Activated effector memory CD4-positive, alpha-beta T cell treated with anti-CD3 and anti-CD28 coated beads, Interleukin-2, amount 50 U/mL, for 16 hours (primary cell): ENCODE measurements around the gene UBE2O.

Experiments
- DNase-seq: peaks from one replicate; pipeline ENCODE4 v3.0.0-alpha.2; 2020

The UBE2O gene

GRCh38 chr17:76452660-76453430 is at the start of gene UBE2O:
Gene UBE2O (minus strand): TSS chr17:76453152. CDS start chr17:76453141, 11 bp downstream.
- DNase-seq: peak; percentile 97

GRCh38 chr17:76501827-76502307 is 48.9 kb upstream of the UBE2O start:
- no peak for DNase-seq

DNA sequence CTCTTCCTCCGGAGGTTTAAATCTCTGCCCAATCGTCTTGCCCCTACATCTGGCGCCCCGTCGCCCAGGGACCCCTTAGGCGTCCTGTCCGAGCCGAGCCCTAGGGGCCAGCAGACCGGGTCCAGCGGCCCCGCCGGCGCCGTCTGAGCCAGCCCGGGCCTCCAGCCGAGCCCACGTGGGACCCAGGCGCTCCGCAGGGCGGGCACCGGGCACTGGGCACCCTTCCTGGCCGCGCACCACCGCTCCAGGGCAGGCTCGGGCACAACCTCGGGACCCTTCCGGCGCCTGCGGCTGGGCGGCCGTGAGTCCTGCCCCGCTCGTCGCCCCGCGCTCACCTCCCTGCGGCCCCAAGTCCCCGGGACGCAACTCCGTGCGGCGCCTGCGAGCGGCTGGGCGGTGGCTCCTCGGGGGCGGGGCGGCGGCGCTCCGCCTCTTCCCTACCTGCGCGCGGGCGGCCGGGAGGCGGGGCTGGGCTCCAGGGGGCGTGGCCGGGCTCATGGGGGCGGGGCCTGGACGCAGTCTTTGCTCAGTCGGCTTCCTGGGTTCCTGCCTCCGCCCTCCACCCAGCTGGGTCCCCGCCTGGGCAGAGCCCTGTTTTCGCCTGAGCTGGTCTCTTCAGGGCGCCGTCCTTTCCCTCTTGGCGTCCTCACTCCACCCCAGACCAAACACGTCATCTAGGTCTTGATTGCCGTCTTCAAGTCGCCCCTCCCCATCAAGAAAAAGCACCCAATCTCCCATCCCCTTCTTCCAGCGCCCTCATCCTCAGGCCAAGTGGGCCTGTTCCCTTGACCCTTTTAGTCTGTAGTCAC is 48.3 kb upstream of the UBE2O start, which contains the start of gene RHBDF2:
TSS of gene RHBDF2 (minus strand) at position 406 of the 809 bp plus-strand sequence. CDS start 19,899 bp downstream, outside the sequence.
- DNase-seq: peak; percentile 98

DNA sequence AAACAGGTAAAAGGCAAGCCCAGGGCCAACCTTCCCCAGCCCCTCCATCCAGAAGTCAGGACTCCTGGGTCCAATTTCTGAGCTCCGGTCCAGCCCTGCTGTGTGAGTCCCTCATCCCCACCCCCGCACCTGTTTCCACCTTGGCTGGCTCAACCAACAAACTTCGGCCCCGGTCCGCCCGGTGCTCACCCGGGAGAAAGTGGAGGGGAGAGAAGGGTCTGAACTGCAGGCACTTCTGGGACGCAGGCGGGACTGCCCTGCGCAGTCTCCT is 47.7 kb upstream of the UBE2O start:
- no peak for DNase-seq

GRCh38 chr17:76500074-76500746 is 47.3 kb upstream of the UBE2O start:
- DNase-seq: no peak

DNA sequence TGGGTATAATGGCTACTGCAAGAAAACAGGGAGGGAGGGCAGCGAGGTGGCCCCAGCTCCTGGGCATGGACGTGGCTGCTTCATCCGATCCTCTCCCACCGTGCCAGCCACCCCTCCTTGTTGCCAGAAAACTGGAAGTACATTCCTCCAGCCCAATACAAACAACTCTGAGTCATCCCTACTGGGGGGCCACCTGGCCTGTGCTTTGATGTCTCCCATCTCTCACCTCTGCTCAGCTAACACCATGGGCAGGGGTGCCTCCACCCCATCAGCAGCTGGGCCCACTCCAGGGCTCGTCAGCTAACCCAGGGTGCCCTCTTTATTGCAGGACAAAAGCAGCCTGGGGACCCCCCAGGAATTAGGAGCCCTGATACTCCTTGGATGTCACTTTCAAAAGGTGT is 46.3 kb upstream of the UBE2O start:
- DNase-seq: no peak

- no peak for DNase-seq
These were observed 45.9 kb upstream of the UBE2O start for GRCh38 chr17:76498876-76499251.

DNA sequence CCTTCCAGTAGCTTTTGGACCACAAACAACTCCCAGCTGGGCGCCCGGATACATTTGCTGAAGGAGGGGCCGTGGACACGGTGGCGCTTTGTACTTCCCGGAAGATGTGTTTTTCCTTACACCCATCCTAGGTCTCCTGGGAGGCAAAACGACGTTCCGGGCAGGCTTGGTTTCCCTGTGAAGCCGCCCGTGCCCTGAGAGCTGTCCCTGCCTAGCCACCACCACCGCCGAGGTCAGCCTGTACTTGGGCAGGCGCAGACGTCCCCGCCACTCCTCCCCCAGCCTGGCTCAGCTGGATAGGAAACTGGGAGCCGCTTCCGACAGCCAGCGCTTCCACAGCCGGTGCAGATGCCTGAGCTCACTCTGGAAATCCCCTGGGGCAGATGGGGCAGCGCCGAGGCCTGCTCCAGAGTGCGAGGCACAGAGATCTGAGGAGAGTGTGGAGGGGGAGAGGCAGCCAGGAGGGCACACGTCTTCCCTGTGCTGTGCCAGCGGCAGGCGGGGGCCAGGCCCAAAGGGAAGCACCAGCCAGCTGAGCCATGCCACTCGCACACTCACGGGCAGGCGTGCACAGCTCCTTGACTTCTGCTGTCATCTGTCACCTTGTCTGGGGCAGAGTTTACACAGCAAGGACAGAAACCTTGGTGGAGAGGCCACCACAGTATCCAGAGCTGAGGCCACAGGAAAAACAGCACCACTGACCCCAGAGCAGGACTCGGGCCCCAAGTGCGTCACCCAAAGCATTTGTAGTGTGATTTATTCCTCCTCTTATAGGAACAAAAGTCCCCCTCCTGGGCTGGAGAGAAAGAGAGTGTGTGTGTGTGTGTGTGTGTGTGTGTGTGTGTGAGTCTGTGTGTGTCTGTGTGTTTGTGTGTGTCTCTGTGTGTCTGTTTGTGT is 45.3 kb upstream of the UBE2O start:
- no peak for DNase-seq

DNA sequence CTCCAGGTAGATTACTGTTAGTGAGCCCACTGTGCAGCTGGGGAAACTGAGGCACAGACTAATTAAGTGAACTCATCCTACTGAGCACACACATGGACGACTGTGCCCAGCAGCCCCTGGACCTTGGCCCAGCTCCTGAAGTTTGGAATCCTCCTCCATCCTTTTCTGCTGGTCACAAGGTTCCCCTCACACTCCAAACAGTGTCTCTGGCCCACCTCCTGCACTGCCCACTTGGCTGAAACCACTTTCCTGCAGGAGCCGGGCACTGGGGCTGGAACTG is 44.7 kb upstream of the UBE2O start:
- no peak for DNase-seq

DNA sequence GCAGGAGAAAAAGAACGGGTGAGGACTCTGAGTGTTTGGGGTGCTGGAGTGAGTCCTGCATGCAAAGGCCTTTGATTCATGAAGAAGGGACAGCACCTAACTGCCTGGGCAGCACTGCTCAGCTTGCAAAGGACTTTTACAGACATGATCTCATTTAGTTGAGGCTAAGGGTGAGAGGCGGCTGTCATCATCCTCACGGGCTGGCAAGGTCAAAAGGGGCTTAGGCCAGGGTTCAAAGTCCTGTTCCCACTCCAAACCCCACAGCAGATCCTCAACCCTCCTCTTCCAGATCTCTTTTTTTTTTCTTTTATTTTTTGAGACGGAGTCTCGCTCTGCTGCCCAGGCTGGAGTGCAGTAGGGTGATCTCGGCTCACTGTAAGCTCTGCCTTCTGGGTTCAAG is 43.5 kb upstream of the UBE2O start:
- no peak for DNase-seq

GRCh38 chr17:76495663-76496400 is 42.9 kb upstream of the UBE2O start:
- DNase-seq: no peak

GRCh38 chr17:76493505-76494167 is 40.7 kb upstream of the UBE2O start:
- DNase-seq: no peak

DNA sequence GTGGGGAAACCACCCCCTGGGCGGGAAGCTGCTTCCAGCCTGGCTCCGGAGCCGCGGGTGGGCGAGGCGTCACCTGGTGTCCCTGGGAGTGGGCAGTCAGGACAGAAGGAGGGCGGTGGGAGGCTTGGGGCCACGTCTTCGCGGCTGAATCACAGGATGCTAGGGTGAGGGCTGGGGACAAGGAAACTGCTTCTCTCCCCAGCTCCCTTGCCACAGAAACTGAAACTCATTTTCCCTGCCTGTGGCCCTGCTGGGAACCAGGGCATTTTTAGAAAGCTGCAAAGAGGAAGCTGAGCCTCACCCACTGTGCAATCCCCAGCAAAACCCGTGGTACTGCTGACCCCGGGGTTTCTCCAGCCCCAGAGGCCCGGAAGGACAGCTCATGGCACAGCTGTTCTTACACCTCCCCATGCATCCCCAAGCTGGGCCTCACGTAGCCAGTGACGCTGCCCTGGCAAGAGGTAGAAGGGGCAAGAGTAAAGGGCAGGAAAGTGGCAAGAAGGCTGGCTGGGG is 40.1 kb upstream of the UBE2O start:
- peak; percentile 70 for DNase-seq

- no peak for DNase-seq
These were observed 39.4 kb upstream of the UBE2O start for GRCh38 chr17:76492123-76492988.

DNA sequence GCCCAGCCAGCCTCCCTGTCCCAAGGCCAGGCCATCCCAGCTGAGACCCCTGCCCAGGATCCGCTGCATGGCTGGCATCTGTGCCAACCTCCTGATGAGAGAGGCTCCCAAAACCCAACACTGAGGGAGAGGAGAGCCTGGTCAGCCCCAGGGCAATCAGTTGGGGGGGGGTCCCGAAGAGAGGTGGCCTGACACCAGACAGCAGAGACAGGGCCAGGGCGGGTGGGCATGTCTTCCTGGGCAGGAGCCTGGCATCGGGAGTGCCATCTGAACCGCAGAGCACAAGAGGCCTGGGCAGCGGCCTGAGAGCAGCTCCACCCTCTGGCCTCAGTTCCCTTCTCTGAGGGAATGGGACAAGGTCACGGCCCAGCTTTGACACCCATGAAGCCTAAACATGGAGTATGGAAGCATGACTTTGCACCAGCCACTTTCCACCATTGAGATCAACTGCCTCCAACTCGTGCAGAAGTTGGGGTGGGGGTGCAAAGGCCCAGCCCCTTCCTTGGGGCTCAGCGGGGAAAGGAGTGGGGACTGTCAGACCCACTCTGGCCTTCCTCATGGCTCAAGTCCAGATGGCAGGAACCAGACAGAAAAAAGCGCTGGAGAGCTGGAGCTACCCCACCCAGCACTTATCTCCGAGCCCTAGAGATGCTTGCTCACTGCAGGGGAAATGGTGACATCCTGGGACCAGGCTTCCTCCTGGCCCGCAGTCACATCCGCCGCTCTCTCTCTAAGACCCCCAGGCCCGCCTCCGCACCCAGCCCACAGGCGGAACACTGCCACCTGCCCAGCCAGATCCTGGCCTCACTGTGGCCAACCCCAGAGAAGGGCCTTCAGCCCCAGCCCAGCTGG is 38.5 kb upstream of the UBE2O start:
- no peak for DNase-seq

DNA sequence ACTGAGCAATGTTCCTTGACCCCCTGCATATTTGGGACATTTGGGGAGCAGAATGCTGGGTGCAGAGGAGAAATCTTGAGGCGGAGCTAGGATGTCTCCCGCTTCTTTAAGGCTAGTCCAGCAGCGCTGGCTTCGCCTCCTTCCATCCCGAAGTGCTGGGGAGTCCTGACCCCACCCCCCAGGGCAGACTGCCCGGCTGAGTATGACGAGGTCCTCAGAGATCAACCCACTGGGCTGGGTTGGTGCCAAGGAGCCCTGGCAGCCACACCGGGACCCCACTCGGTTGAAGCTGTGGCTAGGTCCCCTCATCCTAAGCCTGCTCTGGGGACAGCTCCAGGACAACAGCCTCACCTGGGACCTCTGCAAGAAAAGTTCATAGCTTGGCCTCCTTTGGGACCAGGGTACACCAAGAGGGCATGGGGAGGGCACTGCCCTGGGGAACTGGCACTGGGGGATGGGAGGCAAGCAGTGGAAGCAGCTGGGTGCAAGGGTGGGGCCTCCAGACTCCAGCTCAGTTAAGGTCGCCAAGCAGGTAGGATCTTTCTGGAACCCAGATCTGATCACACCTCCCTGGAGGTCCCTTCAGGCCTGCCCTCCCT is 37.3 kb upstream of the UBE2O start:
- no peak for DNase-seq

DNA sequence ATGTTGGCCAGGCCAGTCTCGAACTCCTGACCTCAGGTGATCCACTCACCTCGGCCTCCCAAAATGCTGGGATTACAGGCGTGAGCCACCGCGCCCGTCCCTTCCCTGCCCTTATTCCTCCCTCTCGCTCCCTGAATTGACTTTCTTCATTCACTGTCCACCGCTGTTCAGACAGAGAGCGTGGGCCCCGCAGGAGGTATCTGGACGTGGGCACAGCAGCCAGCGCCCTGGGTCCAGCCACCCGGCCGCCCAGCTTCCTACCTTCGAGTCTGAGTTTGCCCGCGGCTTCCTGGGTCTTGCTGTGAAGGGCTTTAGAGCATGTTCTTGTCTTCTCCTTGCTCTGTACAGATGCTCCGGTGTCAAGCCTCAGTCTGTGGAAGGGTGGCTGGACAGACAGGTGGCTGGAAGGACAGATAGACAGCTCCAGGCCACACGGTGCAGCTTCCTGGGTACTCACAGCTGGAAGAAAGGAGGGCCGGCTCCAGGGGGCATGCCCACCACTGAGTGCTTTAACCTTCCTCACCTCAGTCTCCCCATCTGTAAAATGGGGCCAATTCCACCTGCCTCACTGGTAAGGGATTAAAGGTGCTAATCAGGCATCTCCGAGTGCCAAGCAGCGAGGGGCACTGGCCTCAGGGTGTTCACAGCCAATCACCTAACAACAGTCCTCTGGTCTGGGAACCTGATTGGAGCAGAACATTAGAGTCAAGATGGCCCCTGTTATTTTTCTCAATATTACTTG is 34.7 kb upstream of the UBE2O start:
- no peak for DNase-seq

DNA sequence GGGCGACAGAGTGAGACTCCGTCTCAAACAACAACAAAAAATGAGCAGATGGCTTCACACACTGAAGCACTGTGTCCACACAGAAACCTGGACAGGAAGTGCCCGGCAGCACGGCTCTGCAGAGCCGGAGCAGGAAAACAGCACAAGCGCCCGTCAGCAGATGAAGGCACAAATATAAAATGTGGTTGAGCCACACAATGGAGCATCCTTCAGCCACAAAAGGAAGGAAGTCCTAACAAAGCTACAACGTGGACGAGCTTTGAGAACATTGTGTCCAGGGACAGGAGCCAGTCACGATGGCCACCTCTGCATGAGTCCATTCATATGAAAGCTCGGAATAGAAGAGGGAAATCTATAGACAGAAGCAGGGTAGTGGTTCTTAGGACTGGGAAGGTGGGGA is 32.6 kb upstream of the UBE2O start:
- DNase-seq: no peak
